ENCODE results near the gene CELF1.

GRCh38 chr11:47583844-47584243 is 30.9 kb upstream of the CELF1 start:
- TF ChIP-seq CTCF (IDR thresholded peaks at IDR 0.05) (no peak), POLR2AphosphoS5 (IDR thresholded peaks at IDR 0.05) (no peak), POLR2A (IDR thresholded peaks at IDR 0.05) (no peak), EP300 (IDR thresholded peaks at IDR 0.05; ENCODE audit: low read depth) (no peak)
